Right forelimb (tissue), 1 donor: ENCODE results near the gene EXD1.
"Not testable (repeated sequence)": the region's sequence is repeated elsewhere in the genome, so short reads cannot be mapped to it uniquely, and the experiment has no call there.

Experiments used
- DNase-seq: peaks from one replicate; pipeline ENCODE4 v3.0.0-alpha.2; 2018

EXD1 gene

DNA sequence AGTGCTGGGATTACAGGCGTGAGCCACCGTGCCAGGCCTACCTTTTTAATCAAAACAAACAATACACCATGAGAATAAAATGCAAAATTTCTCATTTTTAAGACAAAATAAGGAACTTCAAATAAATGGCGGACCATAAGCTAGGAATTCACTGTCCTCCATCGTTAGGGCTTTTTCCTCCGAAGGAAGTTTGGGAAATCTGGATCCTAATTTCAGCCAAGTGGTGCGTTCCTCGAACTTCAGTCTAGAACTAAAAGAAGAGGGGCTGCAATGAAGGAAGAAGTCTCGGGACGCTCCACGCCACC is 260 bp downstream of the EXD1 start:
- no peak for DNase-seq

DNA sequence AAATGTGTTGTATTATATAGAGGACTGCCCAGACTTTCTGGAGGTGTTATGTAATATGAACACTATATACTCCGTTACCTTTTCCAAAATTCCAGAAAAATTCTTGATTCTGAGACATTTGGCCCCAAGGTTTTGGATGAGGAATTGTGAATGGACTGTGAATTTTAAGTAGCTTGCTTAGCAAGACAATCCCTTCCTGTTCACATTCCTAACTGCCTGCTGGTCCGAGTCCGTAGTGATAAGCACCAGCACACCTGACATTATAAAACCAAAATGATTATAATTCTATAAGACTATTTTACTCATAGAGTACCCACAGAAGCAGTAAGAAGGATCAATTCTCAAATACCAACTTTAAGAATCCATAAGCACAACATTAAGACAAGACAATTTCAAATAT is 11.2 kb downstream of the EXD1 start:
- no peak for DNase-seq

GRCh38 chr15:41218851-41219250 is 11.7 kb downstream of the EXD1 start:
- no peak for DNase-seq

GRCh38 chr15:41215708-41216107 is 14.8 kb downstream of the EXD1 start:
- DNase-seq, result no peak

DNA sequence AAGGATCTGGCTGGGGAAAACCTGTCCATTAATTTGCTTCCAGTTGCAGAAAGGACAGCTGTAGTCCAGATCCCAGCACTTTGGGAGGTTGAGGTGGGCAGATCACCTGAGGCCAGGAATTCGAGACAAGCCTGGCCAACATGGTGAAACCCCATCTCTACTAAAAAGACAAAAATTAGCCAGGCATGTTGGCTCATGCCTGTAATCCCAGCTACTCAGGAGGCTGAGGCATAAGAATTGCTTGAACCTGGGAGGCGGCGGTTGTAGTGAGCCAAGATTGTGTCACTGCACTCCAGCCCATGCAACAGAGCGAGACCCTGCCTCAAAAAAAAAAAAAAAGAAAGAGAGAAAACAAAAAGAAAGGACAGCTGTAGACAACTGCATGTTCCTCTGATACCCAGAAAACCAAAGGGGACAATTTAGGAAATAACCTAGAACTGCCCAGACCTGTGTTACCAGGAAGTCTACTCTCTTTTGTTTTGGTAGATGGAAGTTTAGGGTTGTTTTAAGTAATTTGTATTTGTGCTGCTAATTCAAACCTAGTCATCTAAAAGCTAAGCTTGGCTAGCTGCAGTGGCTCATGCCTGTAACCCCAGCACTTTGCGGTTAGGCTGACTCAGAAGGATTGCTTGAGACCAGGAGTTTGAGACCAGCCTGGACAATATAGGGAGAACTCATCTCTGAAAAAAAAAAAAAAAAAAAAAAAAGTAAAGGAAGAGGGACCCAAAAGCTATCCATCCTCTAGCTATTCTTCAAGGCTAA is 22.7 kb downstream of the EXD1 start:
- no peak for DNase-seq

DNA sequence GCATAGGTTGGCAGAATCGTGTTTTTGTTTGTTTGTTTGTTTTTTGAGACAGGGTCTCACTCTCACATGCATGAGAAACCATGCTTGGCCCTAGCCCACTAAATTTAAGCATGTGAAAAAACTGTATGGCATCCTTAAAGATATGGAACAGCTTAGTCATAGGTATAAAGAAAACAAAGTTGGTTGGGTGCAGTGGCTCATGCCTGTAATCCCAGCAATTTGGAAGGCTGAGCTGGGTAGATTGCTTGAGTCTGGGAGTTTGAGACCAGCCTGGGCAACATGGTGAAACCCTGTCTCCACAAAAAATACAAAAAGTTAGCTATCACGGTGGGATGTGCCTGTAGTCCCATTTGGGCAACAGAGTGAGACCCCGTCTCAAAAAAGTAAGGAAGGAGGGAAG is 25.2 kb downstream of the EXD1 start:
- no peak for DNase-seq

DNA sequence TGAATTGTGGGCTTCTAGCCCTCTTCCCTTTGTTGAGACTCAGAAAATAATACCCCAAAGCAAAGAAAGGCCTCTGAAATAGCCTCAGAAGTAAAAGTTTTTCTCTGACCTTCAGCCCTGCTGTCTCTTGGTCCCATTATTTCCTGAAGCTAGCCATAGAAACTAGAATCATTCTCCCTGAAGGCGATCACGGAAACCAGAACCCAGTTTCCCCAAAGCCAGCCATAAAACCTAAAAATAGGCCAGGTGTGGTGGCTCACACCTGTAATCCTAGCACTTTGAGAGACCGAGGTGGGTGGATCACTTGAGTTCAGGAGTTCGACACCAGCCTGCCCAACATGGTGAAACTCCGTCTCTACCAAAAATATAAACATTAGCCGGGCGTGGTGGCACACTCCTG is 27.2 kb downstream of the EXD1 start:
- no peak for DNase-seq

DNA sequence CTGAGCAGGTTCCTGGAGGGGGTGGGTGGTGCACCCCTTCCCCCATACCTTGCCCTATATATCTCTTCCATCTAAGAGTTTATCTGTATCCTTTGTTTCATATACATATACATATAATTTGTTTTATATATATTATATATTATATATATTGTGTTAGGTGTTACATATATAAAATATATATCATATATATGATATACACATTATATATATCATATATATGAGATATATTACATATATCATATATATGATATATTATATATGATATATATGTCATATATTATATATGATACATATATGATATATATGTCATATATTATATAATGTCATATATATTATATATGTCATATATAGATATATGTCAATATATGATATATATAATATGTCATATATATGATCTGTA is 31.1 kb downstream of the EXD1 start:
- no peak for DNase-seq

DNA sequence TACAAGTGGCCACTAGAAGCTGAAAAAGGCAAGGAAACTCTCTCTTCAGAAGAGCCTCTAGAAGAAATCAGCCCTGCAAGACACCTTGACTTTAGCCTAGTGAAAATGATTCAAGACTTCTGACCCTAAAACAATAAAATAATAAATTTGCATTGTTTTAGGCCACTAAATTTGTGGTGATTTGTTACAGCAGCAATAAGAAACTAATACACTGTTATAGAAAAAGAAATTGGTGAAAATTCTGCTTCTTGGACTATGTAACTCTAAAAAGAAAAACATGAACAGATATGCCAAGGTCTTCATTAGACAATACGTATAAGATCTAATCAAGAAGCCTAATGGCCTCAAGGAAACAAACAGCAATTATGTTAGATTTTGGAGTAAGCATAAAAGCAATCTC is 36.1 kb downstream of the EXD1 start:
- DNase-seq, result no peak

- DNase-seq, result no peak
Observed at GRCh38 chr15:41183581-41183980, 47.0 kb downstream of the EXD1 start.

DNA sequence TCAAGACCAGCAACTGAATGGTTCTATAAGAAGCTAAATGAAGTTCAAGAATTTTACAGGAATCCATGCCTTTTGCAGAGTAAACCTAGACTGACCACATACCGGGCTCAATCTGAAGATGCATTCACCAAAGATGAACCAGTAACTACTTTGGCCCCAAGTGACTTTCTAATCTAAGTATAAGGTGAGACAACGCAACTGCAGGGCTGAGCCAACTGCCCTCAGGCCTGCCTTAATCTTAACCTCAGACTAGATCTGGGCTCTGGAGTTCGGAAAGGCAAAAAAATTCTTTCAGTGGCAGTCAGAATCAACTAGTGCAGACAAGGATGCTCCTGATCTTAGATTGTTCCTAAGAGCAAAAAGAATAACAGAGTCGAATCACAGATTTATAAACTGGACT is 48.3 kb downstream of the EXD1 start:
- DNase-seq, result no peak

- DNase-seq, result no peak
Observed at GRCh38 chr15:41180206-41180789, 50.3 kb downstream of the EXD1 start.

GRCh38 chr15:41169781-41170180 is 60.8 kb downstream of the EXD1 start:
- DNase-seq, result no peak

DNA sequence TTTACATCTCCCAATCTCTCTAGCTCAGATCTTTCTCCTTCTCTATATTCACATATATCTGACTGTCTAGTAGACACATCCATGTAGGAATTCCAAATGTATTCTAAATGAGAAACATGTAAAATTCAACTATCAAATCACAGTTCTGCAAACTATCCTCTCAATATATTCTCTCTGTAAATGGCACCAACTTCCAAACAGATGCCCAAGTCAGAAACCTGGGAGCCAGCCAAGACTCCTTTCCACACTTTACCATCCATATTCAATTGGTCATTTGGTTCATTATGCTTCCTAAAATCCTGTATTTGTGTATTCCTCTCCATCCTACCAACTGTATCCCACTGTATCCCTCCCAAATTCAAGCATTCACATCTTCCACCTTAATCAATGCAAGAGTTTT is 61.5 kb downstream of the EXD1 start:
- no peak for DNase-seq

GRCh38 chr15:41161736-41162135 is 68.8 kb downstream of the EXD1 start:
- DNase-seq, result no peak

DNA sequence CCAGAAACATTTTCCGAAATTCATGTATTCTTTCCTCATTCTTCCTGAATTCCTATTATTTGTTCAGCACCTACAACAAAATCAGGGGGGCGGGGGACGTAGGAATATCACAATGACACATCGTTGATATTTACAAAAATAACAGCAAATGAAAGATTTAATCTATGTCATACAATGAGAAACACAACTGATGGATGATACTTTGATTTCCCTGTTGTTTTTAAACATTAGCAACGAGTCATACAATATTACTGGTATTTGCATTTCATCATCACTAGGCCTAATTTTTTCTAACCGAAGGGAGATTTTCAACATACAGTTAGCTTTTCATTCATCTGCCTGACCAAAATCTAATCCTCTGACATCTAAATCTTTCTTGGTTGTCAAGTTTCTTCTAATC is 69.2 kb downstream of the EXD1 start:
- no peak for DNase-seq

GRCh38 chr15:41160639-41161315 is 69.8 kb downstream of the EXD1 start:
- DNase-seq, result no peak

DNA sequence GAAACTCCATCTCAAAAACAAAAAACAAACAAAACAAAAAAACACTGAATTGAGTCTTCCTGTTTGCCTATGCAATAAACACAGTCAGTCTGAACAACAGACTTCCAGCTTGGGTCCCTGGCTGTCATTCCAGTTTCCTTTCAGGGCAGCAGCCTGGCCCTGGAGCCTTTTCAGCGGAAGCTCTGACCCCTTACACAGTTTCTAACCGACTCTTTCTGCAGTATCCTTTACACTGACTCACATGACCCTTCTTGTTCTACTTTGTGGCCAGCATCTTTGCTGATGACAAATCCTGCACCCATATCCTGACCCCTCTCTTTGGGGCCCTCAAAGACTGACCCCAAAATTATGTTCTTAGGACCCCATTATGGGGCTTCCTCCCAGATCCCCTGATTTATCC is 76.1 kb downstream of the EXD1 start:
- DNase-seq, result no peak

- DNase-seq, result no peak
Observed at GRCh38 chr15:41153733-41154132, 76.8 kb downstream of the EXD1 start.

GRCh38 chr15:41151451-41152005 is 79.0 kb downstream of the EXD1 start:
- DNase-seq, result no peak

DNA sequence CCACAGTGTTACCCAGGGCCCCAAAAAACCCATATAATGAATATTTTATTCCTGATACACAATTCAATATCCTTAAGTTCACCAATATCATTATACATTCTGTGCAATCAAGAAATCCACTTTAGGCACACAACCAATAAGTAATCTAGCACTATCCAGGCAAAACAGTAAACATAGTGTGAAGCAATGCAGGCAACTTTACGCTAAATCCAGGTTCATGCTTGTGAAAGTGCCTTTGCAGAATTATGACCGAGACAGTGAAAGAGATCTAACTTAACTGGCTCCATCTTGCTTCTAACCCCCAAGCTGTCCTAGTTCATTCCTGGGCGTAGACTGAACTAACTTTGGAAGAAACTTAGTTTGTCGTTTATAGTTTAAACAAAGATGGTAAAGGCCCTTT is 80.3 kb downstream of the EXD1 start:
- no peak for DNase-seq

DNA sequence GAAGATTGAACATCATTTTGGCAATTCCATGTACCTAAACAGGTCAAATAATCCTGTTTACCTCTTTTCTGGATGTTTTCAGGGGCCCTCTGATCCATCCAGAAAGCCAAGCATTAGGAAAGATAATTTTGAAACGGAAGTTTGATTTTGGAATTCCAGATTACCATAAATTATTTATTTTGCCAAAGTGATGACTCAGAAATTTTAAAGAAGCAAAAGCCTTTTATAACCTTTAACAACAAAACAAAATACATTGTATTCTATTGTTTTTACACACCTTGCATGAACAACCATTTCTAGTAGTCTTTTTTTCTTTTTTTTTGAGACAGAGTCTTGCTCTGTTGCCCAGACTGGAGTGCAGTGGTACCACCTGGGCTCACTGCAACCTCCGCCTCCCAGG is 82.5 kb downstream of the EXD1 start:
- DNase-seq, result no peak

- no peak for DNase-seq
Observed at GRCh38 chr15:41139619-41140018, 90.9 kb downstream of the EXD1 start.

GRCh38 chr15:41139112-41139511 is 91.4 kb downstream of the EXD1 start:
- DNase-seq, result not testable (repeated sequence)
